ENCODE results near the gene TMEM63A.
"Not testable (repeated sequence)": the region's sequence is repeated elsewhere in the genome, so short reads cannot be mapped to it uniquely, and the experiment has no call there.

Gene TMEM63A

GRCh38 chr1:225816643-225817538 is 65.3 kb downstream of the TMEM63A start:
- no peak for DNase-seq

DNA sequence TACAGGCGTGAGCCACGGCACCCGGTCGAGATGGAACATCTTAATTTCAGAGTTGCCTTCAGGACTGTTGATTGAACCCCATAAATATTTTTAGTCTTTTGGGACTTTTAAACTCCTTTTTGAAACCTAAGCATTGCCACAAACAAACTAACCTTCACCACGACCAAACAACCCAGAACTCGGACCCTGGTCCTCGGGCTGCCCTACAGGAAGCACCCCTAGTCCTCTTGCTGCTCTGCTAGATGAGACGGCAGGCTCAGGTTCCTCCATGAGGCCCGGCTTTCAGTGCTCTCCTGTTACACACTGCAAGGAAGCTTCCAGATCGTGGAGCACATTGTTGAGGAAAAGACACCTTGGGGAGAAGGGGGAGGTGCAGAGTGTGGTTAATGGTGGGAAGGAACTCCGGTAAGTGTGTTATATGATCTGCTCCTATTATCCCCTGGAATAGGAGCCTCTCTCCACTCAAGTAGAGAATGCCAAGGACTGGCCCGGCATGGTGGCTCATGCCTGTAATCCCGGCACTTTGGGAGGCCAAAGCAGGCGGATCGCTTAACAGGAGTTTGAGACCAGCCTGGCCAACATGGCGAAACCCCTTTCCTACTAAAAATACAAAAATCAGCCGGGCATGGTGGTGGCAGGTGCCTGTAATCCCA is 66.5 kb downstream of the TMEM63A start:
- no peak for DNase-seq

DNA sequence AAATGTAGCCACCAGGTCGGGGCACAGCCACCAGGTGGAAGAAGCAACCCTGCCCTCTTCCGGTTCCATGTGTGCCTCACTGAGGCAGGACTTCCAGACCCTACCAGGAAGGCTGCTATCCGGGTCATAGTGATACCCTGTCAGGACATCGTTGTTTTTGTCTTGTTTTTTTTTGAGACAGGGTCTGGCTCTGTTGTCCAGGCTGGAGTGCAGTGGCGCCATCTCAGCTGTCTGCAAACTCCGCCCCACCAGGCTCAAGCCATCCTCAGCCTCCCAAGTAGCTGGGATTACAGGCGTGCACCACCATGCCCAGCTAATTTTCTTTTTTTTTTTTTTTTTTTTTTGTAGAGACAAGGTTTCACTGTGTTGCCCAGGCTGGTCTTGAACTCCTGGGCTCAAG is 67.1 kb downstream of the TMEM63A start:
- DNase-seq, result not testable (repeated sequence)

- DNase-seq, result no peak
These were observed 67.8 kb downstream of the TMEM63A start for GRCh38 chr1:225814381-225814780.

DNA sequence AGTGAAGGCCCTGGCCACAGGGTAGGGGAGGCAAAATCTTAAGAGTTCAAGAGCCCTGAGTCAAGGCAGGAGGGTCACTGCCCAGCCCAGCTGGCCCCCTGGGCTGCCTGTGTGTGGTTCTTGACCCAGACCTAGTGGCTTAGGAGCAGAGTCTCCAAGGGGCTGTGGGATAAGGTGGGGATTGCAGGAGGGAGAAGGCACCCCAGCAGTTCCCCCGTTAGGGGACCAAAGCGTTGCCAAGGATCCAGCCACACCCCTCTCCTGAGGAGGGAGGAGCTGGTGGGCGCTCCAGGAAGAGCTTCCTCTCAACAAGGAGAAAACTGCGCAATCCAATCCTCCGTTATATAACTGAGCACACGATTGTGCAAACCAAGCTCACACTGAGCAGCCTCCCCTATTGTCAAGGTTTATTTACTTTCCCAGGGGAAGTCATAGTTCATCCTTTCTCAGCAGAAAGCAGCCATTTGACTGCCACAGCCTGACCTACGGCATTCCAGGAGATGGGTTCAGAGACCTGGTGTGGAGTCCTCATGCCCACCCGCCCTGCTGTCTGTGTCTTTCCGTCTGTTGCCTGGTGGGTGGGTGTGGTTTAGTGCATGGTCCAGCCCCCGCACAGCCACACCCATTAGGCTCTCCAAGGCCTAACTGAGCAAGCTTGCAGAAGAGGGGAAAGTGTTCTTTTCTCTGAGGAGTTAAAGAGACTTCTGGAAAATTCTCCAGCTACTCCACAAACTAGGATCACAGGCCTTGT is 68.8 kb downstream of the TMEM63A start:
- no peak for DNase-seq

DNA sequence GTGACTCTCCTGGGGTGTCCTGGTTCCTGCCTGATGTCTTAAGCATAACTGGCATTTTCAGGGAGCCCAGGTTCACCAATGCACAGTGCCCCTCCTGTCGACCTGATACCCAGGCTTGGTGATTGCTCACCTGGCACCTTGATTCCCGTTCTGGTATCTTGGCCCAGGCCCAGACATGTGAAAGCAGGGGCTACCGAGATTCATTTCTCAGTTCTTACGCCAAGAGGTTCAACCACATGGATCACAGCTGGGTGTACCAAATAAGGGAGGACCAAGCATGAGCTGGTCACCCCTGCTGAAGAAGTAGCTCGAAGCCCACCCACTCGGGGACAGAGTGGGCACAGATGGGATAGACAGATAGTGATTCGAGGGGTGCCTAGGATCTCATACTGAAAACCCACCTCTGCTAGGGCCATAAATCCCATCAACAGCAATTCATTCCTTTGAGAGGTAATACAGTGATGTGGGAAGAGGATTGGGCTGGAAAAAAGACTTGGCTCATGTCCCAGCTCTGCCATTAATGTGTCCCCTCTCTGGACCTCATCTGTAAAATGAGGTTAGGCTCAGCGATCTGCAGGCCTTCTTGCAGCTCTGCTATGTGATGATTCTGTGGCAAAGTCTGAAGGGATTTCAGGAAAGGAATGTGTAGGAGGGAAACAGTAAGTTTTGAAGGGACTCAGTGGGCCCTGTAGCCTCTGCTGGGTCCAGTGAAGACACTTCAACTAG is 69.5 kb downstream of the TMEM63A start:
- peak; percentile 25 for DNase-seq

DNA sequence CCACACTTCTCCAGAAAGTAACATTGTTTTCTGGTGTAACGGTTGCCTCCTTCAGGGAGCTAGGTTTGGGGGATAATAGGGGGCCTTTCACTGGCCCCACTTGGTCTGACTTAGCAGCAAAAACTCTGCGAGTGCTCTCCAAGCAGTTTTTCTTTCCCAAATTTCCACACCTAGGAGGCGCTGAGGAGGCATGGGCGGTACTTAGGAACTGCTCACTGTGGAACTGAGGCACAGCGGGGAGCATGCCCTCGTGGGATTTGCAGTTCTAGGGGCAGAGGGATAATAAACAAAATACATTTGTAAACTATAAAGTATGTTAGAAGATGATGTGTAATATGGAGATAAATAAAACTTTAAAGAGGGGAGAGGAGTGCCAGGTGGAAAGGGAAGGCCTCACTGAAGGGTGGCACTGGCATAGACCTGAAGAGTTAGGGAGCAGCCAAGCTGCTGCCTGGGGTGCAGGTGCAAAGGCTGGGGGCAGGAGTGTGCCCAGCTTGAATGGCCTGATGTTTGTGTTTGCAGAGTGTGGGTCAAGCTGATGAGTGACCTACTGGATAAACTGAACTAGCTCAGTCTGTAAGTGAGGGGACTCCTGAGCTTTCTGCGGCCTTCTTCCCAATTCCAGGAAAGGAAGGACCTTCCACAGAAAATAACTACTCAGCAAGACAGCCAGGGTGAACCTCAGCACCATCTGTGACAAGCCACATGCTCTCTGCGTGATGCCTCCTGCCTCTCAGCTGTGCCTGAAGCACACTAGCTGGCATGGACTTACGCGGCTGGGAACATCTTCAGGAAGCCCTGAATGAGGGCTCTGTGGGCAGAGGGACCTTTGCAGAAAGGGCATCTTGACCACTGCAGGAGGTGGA is 70.3 kb downstream of the TMEM63A start:
- DNase-seq, result no peak

- DNase-seq, result not testable (repeated sequence)
These were observed 71.3 kb downstream of the TMEM63A start for GRCh38 chr1:225810579-225811538.

DNA sequence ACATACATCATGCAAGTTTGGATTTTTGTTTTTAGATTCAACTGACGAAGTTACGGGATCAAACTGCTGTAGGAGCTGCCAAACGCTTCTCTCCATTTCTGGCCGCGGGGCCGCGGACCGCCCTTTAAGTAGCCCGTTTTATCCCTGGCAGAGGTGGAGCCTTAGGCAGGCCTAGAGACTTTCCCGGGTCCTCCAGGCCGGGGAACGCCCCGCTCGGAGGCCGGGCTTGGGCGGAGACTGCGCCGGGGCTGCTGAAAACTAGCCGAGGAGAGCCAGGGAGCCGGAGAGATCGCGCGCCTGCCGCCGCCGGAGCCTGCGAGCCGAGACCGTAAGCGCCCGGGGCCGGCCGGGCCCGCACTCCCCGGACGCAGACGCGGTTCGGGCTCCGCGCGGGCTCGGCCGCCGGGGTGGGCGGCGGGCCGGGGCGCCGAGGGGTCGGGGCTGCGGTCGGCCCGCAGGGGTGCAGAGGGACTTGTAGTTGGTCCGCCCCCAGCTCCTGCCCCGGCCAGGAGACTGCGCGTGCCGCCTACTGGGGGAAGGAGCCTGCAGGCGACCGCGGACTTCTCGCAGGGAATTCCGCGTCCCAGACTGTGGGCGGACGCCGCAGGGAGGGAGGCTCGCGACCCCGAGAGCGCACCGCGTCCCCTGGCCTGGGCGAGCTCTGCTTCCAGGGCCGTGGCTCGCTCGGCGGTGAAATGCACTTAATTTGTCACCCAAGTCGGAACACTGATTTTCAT is 72.2 kb downstream of the TMEM63A start, which contains the start of gene EPHX1:
Gene EPHX1, plus strand, starts transcription at position 283 of the 737 bp plus-strand sequence. CDS start 18,606 bp downstream, outside the sequence.
- peak; percentile 60 for DNase-seq

DNA sequence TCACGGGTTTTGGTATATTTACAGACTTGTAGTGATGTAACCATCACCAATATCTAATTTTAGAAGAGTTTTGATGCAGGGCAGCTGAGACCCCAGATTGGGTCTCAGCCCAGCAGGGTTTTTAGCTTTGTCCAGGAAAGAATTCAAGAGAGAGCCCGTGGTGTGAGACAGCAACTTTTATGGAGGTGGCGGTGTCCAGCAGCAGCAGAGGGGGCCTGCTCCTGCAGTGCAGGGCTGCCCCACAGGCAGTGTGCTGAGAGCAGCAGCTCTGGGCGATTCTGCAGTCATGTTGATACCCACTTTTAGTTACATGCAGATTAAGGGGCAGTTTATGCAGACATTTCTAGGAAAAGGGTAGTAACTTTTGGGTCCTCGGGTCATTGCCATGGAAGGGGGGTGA is 74.0 kb downstream of the TMEM63A start:
- no peak for DNase-seq

- DNase-seq, result not testable (repeated sequence)
These were observed 75.4 kb downstream of the TMEM63A start for GRCh38 chr1:225806736-225807135.

DNA sequence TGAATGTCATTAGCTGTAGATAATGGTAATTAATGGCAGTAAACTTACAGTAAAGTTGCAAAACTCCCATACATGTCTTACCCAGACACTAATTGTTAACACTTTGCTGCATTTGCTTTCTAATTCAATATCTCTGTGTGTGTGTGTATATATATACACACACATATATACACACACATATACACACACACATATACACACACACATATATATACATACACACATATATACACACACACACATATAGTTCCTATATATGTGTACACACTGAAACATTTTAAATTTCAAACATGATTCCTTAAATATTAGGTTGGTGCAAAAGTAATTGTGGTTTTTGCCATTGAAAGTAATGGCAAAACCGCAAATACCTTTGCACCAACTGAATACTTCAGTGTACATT is 75.9 kb downstream of the TMEM63A start:
- DNase-seq, result no peak

DNA sequence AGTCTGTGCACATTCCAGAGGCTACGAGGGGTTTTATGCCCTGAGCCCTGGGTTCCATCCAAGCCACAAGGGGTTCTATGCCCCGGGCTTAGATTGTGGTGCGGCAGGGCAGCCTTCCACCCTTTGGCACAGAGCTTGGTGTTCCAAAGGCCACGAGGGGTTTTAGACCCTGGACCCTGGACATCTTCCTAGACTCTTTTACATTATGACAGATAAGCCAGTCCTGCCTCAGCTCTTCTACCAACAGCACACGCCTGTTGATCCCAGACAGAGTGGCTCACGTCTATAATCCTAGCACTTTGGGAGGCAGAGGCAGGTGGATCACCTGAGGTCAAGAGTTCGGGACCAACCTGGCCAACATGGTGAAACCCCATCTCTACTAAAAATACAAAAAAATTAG is 81.0 kb downstream of the TMEM63A start:
- not testable (repeated sequence) for DNase-seq

GRCh38 chr1:225796097-225796496 is 86.1 kb downstream of the TMEM63A start:
- not testable (repeated sequence) for DNase-seq

All from NCI-H1105 treated with DMSO at 0.1 percent for 48 hours (cell line).